Measurements from ENCODE around the gene GOLM1.

The GOLM1 gene

GRCh38 chr9:85978496-85978895, 120.9 kb downstream of the GOLM1 start:
- no peak for DNase-seq (ENCODE audit: low read depth)
